ENCODE measurements around the gene SPEG.

The SPEG gene

GRCh38 chr2:219515874-219516629 is 81.4 kb downstream of the SPEG start:
- no peak for DNase-seq
- Histone ChIP-seq H3K36me3 (no peaks in the 10 kb centered on the region), H3K4me1 (peaks cover 69% of the 10 kb centered on the region), H3K27me3 (no peaks in the 10 kb centered on the region), H3K4me3 (ENCODE audit: low read depth, low read length) (peak overlapping the region; percentile 53), H3K9me3 (no peaks in the 10 kb centered on the region)
- no peak for TF ChIP-seq CTCF (IDR thresholded peaks at IDR 0.05; ENCODE audit: low read depth, low read length)

- Histone ChIP-seq H3K36me3 (no peaks in the 10 kb centered on the region), H3K4me3 (ENCODE audit: low read depth, low read length) (peak overlapping the region; percentile 6; the same call in 1 of the 2 replicates), H3K4me1 (peaks cover 72% of the 10 kb centered on the region), H3K9me3 (no peaks in the 10 kb centered on the region), H3K27me3 (no peaks in the 10 kb centered on the region)
- no peak for TF ChIP-seq CTCF (IDR thresholded peaks at IDR 0.05; ENCODE audit: low read depth, low read length)
- no peak for DNase-seq
These were observed 82.2 kb downstream of the SPEG start for GRCh38 chr2:219516888-219517287.

- no peak for TF ChIP-seq CTCF (IDR thresholded peaks at IDR 0.05; ENCODE audit: low read depth, low read length)
- Histone ChIP-seq H3K4me3 (ENCODE audit: low read depth, low read length) (no peak overlapping the region), H3K27me3 (no peaks in the 10 kb centered on the region), H3K9me3 (no peaks in the 10 kb centered on the region), H3K4me1 (peaks cover 63% of the 10 kb centered on the region), H3K36me3 (no peaks in the 10 kb centered on the region)
- no peak for DNase-seq
These were observed 83.5 kb downstream of the SPEG start for GRCh38 chr2:219517954-219518778.

GRCh38 chr2:219519526-219519916 is 84.9 kb downstream of the SPEG start:
- DNase-seq: no peak
- no peak overlapping the region for H3K4me3 ChIP-seq (ENCODE audit: low read depth, low read length)
- H3K4me1 ChIP-seq: peaks cover 62% of the 10 kb centered on the region
- no peaks in the 10 kb centered on the region for H3K36me3 ChIP-seq
- H3K27me3 ChIP-seq: no peaks in the 10 kb centered on the region
- H3K9me3 ChIP-seq: no peaks in the 10 kb centered on the region
- no peak for TF ChIP-seq CTCF (IDR thresholded peaks at IDR 0.05; ENCODE audit: low read depth, low read length)

- no peaks in the 10 kb centered on the region for H3K27me3 ChIP-seq
- no peaks in the 10 kb centered on the region for H3K36me3 ChIP-seq
- peak; percentile 44 for DNase-seq
- H3K4me1 ChIP-seq: peaks cover 62% of the 10 kb centered on the region
- no peak overlapping the region for H3K4me3 ChIP-seq (ENCODE audit: low read depth, low read length)
- H3K9me3 ChIP-seq: no peaks in the 10 kb centered on the region
- no peak for TF ChIP-seq CTCF (IDR thresholded peaks at IDR 0.05; ENCODE audit: low read depth, low read length)
These were observed 85.4 kb downstream of the SPEG start for GRCh38 chr2:219520079-219520478.

All from BE2C (cell line).